Glomerular visceral epithelial cell (primary cell): ENCODE data around the gene PIGX.

Experiments used
- DNase-seq: peaks from one replicate; pipeline ENCODE4 v3.0.0-alpha.2; 2016; ENCODE audit errors: extremely low spot score

Gene PIGX

GRCh38 chr3:196757876-196758739, 45.9 kb downstream of the PIGX start:
- DNase-seq: peak; percentile 66

- no peak for DNase-seq
Measured at GRCh38 chr3:196763179-196763578, 51.0 kb downstream of the PIGX start.

GRCh38 chr3:196765454-196765853, 53.3 kb downstream of the PIGX start:
- no peak for DNase-seq

GRCh38 chr3:196771067-196771466, 58.9 kb downstream of the PIGX start:
- DNase-seq: no peak

- DNase-seq: no peak
Measured at GRCh38 chr3:196772102-196772501, 59.9 kb downstream of the PIGX start.

GRCh38 chr3:196772897-196773296, 60.7 kb downstream of the PIGX start:
- no peak for DNase-seq

- DNase-seq: no peak
Measured at GRCh38 chr3:196774191-196774820, 62.1 kb downstream of the PIGX start.

- no peak for DNase-seq
Measured at GRCh38 chr3:196774848-196775422, 62.8 kb downstream of the PIGX start.

- DNase-seq: no peak
Measured at GRCh38 chr3:196775938-196776337, 63.8 kb downstream of the PIGX start.

GRCh38 chr3:196777836-196778235, 65.7 kb downstream of the PIGX start:
- DNase-seq: no peak

- peak; percentile 88 for DNase-seq
Measured at GRCh38 chr3:196778755-196779154, 66.6 kb downstream of the PIGX start.

GRCh38 chr3:196782511-196782910, 70.3 kb downstream of the PIGX start:
- no peak for DNase-seq
